GM23248 (cell line): Measurements from ENCODE around the gene HPDL.

ENCODE experiments used
- EZH2 ChIP-seq: fragments of 200-600 bp; sonication (generic); IDR thresholded peaks from 2 replicates; pipeline ENCODE4 v1.6.1; 2018; ENCODE audit warnings: antibody characterized with exemption, mild to moderate bottlenecking; ENCODE audit not compliant: insufficient read depth, poor library complexity, severe bottlenecking
- EZH2phosphoT487 ChIP-seq: fragments of 200-600 bp; sonication (generic); IDR thresholded peaks from 2 replicates; pipeline ENCODE4 v1.6.1; 2018; ENCODE audit warnings: antibody characterized with exemption, moderate library complexity, mild to moderate bottlenecking, low read depth; ENCODE audit not compliant: insufficient read depth

DNA sequence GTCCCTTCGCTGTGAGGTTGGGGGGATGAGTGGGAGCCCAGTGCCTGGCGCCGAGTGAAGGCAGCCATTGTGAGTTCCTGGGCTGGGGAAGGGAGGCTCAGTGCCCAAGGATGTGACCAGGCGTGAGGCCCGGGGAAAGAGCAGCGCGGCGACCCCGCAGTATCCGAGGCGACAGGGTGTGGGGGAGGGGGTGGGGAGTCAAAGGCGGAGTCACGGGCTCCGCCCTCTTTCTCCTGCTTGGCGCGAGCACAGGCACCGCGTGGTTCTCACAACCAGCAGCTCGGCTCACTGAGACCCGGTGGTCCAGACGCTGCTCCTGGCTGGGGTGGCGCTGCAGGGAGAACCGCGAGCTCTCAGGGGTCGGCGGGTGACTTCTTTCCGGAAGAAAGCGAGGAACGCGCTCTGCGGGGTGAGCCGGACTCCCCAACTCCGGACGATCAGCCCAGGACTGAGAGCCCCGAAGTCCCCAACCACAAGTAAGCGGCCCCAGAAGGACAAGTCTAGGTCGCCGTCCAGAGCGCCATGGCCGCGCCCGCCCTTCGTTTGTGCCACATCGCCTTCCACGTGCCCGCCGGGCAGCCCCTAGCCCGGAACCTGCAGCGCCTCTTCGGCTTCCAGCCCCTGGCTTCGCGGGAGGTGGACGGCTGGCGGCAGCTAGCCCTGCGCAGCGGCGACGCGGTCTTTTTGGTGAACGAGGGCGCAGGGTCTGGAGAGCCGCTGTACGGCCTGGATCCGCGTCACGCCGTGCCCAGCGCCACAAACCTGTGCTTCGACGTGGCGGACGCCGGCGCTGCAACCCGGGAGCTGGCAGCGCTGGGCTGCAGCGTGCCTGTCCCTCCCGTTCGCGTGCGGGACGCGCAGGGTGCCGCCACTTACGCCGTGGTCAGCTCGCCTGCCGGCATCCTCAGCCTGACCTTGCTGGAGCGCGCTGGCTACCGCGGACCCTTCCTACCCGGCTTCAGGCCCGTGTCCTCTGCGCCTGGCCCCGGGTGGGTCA, at the start of gene HPDL:
- no peak for TF ChIP-seq EZH2
- TF ChIP-seq EZH2phosphoT487: no peak
